ENCODE measurements around the gene TTN.

The TTN gene

GRCh38 chr2:178777577-178777976, 29.6 kb downstream of the TTN start:
- no peak overlapping the region for H3K4me3 ChIP-seq (ENCODE audit: low read depth, low read length)
- no peak for TF ChIP-seq CTCF (IDR thresholded peaks at IDR 0.05; ENCODE audit: borderline replicate concordance, insufficient read depth, low read depth, low read length)

GRCh38 chr2:178776751-178777150, 30.5 kb downstream of the TTN start:
- no peak for TF ChIP-seq CTCF (IDR thresholded peaks at IDR 0.05; ENCODE audit: borderline replicate concordance, insufficient read depth, low read depth, low read length)
- H3K4me3 ChIP-seq (ENCODE audit: low read depth, low read length), result no peak overlapping the region

GRCh38 chr2:178775975-178776374, 31.2 kb downstream of the TTN start:
- TF ChIP-seq CTCF (IDR thresholded peaks at IDR 0.05; ENCODE audit: borderline replicate concordance, insufficient read depth, low read depth, low read length), result no peak
- no peak overlapping the region for H3K4me3 ChIP-seq (ENCODE audit: low read depth, low read length)

DNA sequence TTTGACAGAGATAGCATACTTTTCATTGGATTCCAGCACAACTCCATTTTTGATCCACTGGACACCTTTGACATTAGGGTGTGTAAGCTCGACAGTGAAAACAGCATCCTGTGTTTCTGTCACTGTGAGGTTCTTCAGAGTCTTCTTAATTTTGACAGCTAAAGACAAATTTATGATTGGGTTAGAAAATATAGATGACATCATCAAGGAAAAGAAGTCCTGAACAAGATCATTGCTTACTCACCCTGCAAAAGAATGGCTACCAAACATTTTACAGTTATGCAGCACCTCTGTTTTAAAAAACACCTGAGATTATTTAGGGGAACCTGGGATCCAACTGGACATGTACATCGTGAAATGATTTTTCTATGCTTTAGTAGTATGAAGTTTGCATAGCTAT, 36.7 kb downstream of the TTN start:
- H3K4me3 ChIP-seq (ENCODE audit: low read depth, low read length), result no peak overlapping the region
- no peak for TF ChIP-seq CTCF (IDR thresholded peaks at IDR 0.05; ENCODE audit: borderline replicate concordance, insufficient read depth, low read depth, low read length)

GRCh38 chr2:178767094-178768060, 39.8 kb downstream of the TTN start:
- TF ChIP-seq CTCF (IDR thresholded peaks at IDR 0.05; ENCODE audit: borderline replicate concordance, insufficient read depth, low read depth, low read length), result no peak
- H3K4me3 ChIP-seq (ENCODE audit: low read depth, low read length), result no peak overlapping the region

DNA sequence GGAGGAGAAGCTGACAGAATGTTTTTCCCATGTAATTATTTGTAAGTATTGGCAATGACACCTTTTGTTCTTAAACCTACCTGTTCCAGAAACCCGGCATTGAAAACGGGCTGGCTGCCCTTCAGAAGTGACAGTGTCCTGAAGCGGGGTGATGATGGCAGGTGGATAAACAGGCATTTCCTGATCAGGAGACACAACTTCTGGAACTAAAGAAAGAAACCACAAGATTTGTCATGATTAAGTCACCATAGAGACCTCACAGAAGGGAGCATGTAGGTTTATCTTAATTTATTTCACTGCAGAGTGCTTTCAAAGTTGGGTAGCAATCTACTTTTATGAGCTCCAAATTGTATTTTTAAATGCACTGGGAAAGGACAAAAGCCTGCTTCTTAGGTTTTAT, 43.1 kb downstream of the TTN start:
- TF ChIP-seq CTCF (IDR thresholded peaks at IDR 0.05; ENCODE audit: borderline replicate concordance, insufficient read depth, low read depth, low read length), result no peak
- no peak overlapping the region for H3K4me3 ChIP-seq (ENCODE audit: low read depth, low read length)

All from GM12875 (cell line).